HG02759 (cell line): ENCODE measurements around the gene CAMK1D.
A peak's percentile ranks its signal among the peaks of the same experiment; 100 is the strongest.

ENCODE experiments used
- ATAC-seq: cut with Tn5 transposase; IDR thresholded peaks from one replicate; pipeline ENCODE4 v1.9.1; 2021; ENCODE audit warnings: mild to moderate bottlenecking, moderate library complexity; ENCODE audit not compliant: unreplicated experiment

CAMK1D gene

DNA sequence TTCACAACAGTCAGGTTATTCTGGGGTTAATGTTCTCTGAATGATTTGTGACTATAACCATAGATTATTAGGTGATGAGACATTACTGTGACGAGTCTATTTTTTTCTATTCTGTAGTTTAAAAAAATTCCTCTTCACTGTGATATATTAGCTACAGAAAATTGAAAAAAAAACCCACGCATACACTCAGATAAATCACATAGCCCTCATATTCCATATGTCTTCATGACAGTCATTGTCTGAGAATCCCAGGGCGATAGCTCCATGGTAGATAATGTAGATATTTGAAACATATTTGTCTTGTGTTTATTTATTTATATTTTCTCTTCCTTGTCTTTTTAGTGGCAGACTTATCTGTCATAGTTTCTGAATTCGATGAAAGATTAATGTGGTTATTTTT lies 110.0 kb downstream of the CAMK1D start:
- ATAC-seq: no peak

GRCh38 chr10:12459762-12460161 lies 110.4 kb downstream of the CAMK1D start:
- no peak for ATAC-seq

- no peak for ATAC-seq
Observed at GRCh38 chr10:12463459-12463838, 114.1 kb downstream of the CAMK1D start.

GRCh38 chr10:12465385-12466136 lies 116.2 kb downstream of the CAMK1D start:
- ATAC-seq: no peak

- no peak for ATAC-seq
Observed at GRCh38 chr10:12466704-12467305, 117.5 kb downstream of the CAMK1D start.

- no peak for ATAC-seq
Observed at GRCh38 chr10:12469345-12469744, 120.0 kb downstream of the CAMK1D start.

- ATAC-seq: no peak
Observed at GRCh38 chr10:12470719-12471118, 121.4 kb downstream of the CAMK1D start.

- ATAC-seq: no peak
Observed at GRCh38 chr10:12471135-12471534, 121.8 kb downstream of the CAMK1D start.

- no peak for ATAC-seq
Observed at GRCh38 chr10:12473491-12473890, 124.1 kb downstream of the CAMK1D start.

- ATAC-seq: no peak
Observed at GRCh38 chr10:12474727-12475412, 125.5 kb downstream of the CAMK1D start.

GRCh38 chr10:12476656-12477055 lies 127.3 kb downstream of the CAMK1D start:
- no peak for ATAC-seq

DNA sequence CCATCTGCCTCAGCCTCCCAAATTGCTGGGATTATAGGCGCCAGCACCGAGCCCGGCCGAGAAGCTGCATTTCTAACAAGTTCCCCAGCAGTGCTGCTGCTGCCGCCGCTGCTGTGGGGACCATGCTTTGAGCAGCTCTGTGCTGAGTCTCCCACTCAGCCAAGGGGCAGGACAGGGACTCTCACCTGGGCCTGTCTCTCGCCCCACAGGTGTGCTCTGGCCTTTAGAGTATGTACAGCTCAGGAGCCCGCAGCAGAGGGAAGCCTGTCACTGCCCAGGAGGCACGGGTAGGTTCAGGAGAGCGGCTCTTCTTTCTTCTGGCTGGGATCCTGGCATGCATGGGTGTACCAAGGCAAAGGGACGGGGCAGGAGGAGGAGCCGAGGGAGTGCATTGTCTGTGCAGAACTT lies 130.1 kb downstream of the CAMK1D start:
- ATAC-seq: no peak

GRCh38 chr10:12479924-12480323 lies 130.6 kb downstream of the CAMK1D start:
- ATAC-seq: no peak

DNA sequence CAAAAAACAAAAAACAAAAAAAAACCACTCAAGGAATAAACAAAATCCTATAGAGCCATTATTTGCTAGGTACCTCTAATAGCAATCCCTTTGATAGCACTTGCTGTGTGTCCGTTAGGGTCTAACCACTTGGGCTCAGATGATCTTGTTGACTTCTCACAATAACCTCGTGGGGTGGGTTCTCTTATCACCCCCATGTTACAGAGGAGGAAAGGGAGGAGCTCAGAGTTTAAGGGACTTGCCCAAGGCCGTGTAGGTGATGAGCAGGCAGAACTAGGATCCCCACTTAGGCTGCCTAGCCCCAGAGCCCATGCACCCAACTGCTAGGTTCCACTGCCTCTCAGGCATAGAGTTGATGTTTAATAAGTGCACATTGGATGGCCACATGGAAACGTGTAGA lies 131.1 kb downstream of the CAMK1D start:
- ATAC-seq: no peak

DNA sequence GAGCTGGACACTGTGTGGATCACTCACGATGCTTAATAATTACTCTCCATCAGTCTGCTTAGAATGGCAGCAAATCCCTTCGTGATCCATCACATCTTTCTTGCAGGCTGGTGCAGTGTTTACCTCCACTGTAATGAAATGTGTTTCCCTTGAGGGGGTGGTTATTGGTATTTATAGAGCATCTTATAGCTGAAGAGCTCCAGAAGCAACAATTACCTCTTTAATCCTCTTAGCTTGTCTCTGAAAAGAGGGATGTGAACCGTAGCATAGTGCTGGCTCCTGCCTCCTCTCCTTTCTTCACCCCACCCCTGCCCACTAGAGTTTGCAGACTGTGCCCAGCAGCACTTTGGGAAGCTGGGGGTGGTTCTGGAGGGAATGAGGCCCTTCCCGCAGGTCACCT lies 132.6 kb downstream of the CAMK1D start:
- no peak for ATAC-seq

GRCh38 chr10:12482587-12482986 lies 133.2 kb downstream of the CAMK1D start:
- ATAC-seq: no peak

GRCh38 chr10:12484002-12484918 lies 134.9 kb downstream of the CAMK1D start:
- ATAC-seq: no peak

GRCh38 chr10:12484941-12485805 lies 135.8 kb downstream of the CAMK1D start:
- ATAC-seq: peak; percentile 66

GRCh38 chr10:12487366-12487765 lies 138.0 kb downstream of the CAMK1D start:
- no peak for ATAC-seq

GRCh38 chr10:12488626-12489025 lies 139.3 kb downstream of the CAMK1D start:
- ATAC-seq: no peak
